ENCODE measurements around the gene XDH.
A peak's percentile ranks its signal among the peaks of the same experiment; 100 is the strongest.

The XDH gene

GRCh38 chr2:31387850-31388249 lies 26.7 kb downstream of the XDH start:
- no peak for DNase-seq (ENCODE audit: low spot score)
- no peak for TF ChIP-seq CTCF (IDR thresholded peaks at IDR 0.05; ENCODE audit: extremely low read depth, missing control alignments)

DNA sequence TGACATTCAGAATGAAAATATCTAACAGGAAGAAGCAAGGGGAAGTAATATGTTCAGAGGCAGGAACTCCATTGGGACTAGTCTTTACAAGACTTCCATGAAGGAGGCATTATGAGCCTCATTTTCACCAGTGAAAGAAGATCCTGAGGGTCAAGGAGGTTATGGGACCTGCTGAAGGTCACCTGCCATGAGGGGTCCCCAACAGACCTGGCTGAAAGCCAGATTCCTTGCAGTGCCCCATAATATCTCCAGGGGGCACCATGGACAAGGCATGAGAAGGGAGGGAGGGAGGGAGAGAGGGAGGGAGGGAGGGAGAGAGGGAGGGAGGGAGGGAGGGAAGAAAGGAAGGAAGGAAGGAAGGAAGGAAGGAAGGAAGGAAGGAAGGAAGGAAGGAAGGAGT lies 27.9 kb downstream of the XDH start:
- no peak for DNase-seq (ENCODE audit: low spot score)
- TF ChIP-seq CTCF (IDR thresholded peaks at IDR 0.05; ENCODE audit: extremely low read depth, missing control alignments), result no peak

- no peak for DNase-seq (ENCODE audit: low spot score)
- TF ChIP-seq CTCF (IDR thresholded peaks at IDR 0.05; ENCODE audit: extremely low read depth, missing control alignments), result no peak
Observed at GRCh38 chr2:31386172-31386571, 28.4 kb downstream of the XDH start.

- DNase-seq (ENCODE audit: low spot score), result no peak
- no peak for TF ChIP-seq CTCF (IDR thresholded peaks at IDR 0.05; ENCODE audit: extremely low read depth, missing control alignments)
Observed at GRCh38 chr2:31384771-31385276, 29.7 kb downstream of the XDH start.

- DNase-seq (ENCODE audit: low spot score), result peak; percentile 18
- TF ChIP-seq CTCF (IDR thresholded peaks at IDR 0.05; ENCODE audit: extremely low read depth, missing control alignments), result no peak
Observed at GRCh38 chr2:31384351-31384750, 30.2 kb downstream of the XDH start.

DNA sequence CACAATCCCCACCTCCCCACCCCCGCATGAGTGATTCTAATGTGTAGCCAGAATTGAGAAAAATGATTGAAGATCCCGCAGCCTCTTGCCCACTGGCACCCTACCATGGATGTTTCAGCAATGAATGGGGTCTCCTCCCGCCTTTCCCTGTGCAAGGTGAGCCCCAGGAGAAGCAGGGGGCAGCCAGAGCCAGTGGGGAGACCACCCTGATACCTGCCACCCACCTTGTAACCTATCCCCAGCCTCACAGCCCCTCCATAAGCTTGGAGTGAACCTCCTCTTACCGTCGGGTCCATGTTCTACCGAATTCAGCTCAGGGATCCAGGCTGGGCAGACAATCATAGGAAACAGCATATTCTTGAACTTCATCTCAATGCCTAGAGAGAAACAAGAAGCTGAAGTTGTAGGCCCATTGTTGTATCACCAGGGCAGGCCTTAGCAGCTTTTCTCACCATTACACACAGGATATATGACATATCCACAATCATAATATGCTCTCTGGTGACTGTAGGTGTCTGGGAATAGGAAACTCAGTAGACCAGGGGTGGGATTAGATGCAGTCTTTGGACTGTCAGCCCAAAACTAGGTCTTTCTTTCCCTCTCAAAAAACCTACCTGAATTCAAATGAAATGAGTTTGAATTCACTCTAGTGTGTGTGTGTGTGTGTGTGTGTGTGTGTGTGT lies 30.9 kb downstream of the XDH start:
- no peak for DNase-seq (ENCODE audit: low spot score)
- TF ChIP-seq CTCF (IDR thresholded peaks at IDR 0.05; ENCODE audit: extremely low read depth, missing control alignments), result no peak

GRCh38 chr2:31382452-31383120 lies 32.0 kb downstream of the XDH start:
- DNase-seq (ENCODE audit: low spot score), result no peak
- no peak for TF ChIP-seq CTCF (IDR thresholded peaks at IDR 0.05; ENCODE audit: extremely low read depth, missing control alignments)
